GM19025 (cell line): ENCODE results near the gene MORF4L2.
A peak's percentile ranks its signal among the peaks of the same experiment; 100 is the strongest.

Experiments
- ATAC-seq: cut with Tn5 transposase; IDR thresholded peaks from one replicate; pipeline ENCODE4 v1.9.1; 2021; ENCODE audit warnings: mild to moderate bottlenecking, low read depth, moderate library complexity; ENCODE audit not compliant: unreplicated experiment

Gene MORF4L2

GRCh38 chrX:103637604-103638338 lies 48.7 kb downstream of the MORF4L2 start:
- ATAC-seq: no peak

- no peak for ATAC-seq
Measured at GRCh38 chrX:103635436-103635835, 51.1 kb downstream of the MORF4L2 start.

GRCh38 chrX:103631145-103631544 lies 55.4 kb downstream of the MORF4L2 start:
- ATAC-seq: no peak

- ATAC-seq: no peak
Measured at GRCh38 chrX:103630171-103630511, 56.4 kb downstream of the MORF4L2 start.

- ATAC-seq: no peak
Measured at GRCh38 chrX:103629318-103630170, 57.0 kb downstream of the MORF4L2 start.

GRCh38 chrX:103628386-103629317 lies 57.8 kb downstream of the MORF4L2 start, which contains the start of gene TCEAL1:
Gene TCEAL1, plus strand, starts transcription at chrX:103628975. Its CDS starts 942 bp downstream, at chrX:103629917.
- peak; percentile 62 for ATAC-seq

- no peak for ATAC-seq
Measured at GRCh38 chrX:103626855-103627254, 59.6 kb downstream of the MORF4L2 start.
